H1 (cell line): ENCODE results near the gene HTRA1. TPM values are rescaled to one million over a fixed set of nuclear protein-coding genes. Genes with fewer than 3 reads are reported as not detected.

Experiments
- BCL11A ChIP-seq, 2 experiments: IDR thresholded peaks; one replicate each; pipeline ENCODE4 v1.6.1; 2011; ENCODE audit warnings: low read depth in 2 of 2, low read length in 2 of 2, mild to moderate bottlenecking in 2 of 2
- EP300 ChIP-seq, 2 experiments: IDR thresholded peaks; 1 replicate in 1 of 2; 2 replicates in 1 of 2; pipeline ENCODE4 v1.6.1; 2011 to 2012; ENCODE audit warnings: low read depth in 2 of 2, low read length in 2 of 2, mild to moderate bottlenecking in 2 of 2, borderline replicate concordance in 1 of 2, inconsistent platforms in 1 of 2, moderate library complexity in 1 of 2
- KDM5A ChIP-seq: fragments of 200-600 bp; IDR thresholded peaks from 2 replicates; pipeline ENCODE4 v1.7.1; 2012; ENCODE audit warnings: mild to moderate bottlenecking, low read length, inconsistent platforms, mixed read lengths
- RNF2 ChIP-seq: fragments of 200-900, 300-1000 bp; sonication (generic); IDR thresholded peaks from 2 replicates; pipeline ENCODE4 v1.7.1; 2016; ENCODE audit warnings: borderline replicate concordance, low read depth, mild to moderate bottlenecking, antibody characterized with exemption, low read length; ENCODE audit not compliant: poor library complexity, severe bottlenecking; ENCODE audit errors: missing control alignments
- polyA plus RNA-seq, 7 experiments: library from polyadenylated mRNA; depleted of rRNA in 3 of 7; stranded (reverse) in 5 of 7; unstranded in 2 of 7; fragments of >200 nt in 5 of 7; fragments of 200-250 nt in 2 of 7; gene quantifications; 1 replicate in 5 of 7; 2 replicates in 1 of 7; 4 replicates in 1 of 7; pipeline versions ENCODE4 v1.2.1 to v1.2.3, GENCODE V29; 2011 to 2013; ENCODE audit warnings: missing spikeins in 2 of 7, mixed read lengths in 2 of 7
- total RNA-seq: library from RNA; stranded (reverse); fragmentation: NEBNext Ultra II Directional; extraction: Animal tissue kit (Norgen Biotek cat#: 25700); gene quantifications from 2 replicates; pipeline ENCODE4 v1.2.1, GENCODE V29; 2021

HTRA1 gene
- total and polyA plus RNA-seq, 2 of the 8 experiments (the other 6 are each of a cell fraction or from before 2014, with no cell fraction given): 15.8 to 20.1 TPM

- no peak for TF ChIP-seq RNF2
- TF ChIP-seq EP300 (IDR thresholded peaks at IDR 0.05; ENCODE audit: borderline replicate concordance in 1 of 2, low read depth in 2 of 2, low read length in 2 of 2): no peak
- no peak for TF ChIP-seq BCL11A (IDR thresholded peaks at IDR 0.05; ENCODE audit: low read depth in 2 of 2, low read length in 2 of 2)
- no peak for TF ChIP-seq KDM5A
Observed at GRCh38 chr10:122510326-122510725, 49.0 kb downstream of the HTRA1 start (continued).
